ENCODE results near the gene ATRN.
"Not testable (repeated sequence)": the region's sequence is repeated elsewhere in the genome, so short reads cannot be mapped to it uniquely, and the experiment has no call there.

ATRN gene

GRCh38 chr20:3560578-3560977, 89.8 kb downstream of the ATRN start:
- DNase-seq (ENCODE audit: low read depth in 2 of 2, low spot score in 1 of 2): no peak

- no peak for DNase-seq (ENCODE audit: low read depth in 2 of 2, low spot score in 1 of 2)
Measured at GRCh38 chr20:3563133-3563532, 92.3 kb downstream of the ATRN start.

- DNase-seq (ENCODE audit: low read depth in 2 of 2, low spot score in 1 of 2): no peak
Measured at GRCh38 chr20:3563548-3564177, 92.8 kb downstream of the ATRN start.

- no peak for DNase-seq (ENCODE audit: low read depth in 2 of 2, low spot score in 1 of 2)
Measured at GRCh38 chr20:3565851-3566250, 95.0 kb downstream of the ATRN start.

GRCh38 chr20:3572151-3572550, 101.3 kb downstream of the ATRN start:
- no peak for DNase-seq (ENCODE audit: low read depth in 2 of 2, low spot score in 1 of 2)

- no peak for DNase-seq (ENCODE audit: low read depth in 2 of 2, low spot score in 1 of 2)
Measured at GRCh38 chr20:3576363-3576762, 105.5 kb downstream of the ATRN start.

GRCh38 chr20:3577366-3577765, 106.5 kb downstream of the ATRN start:
- no peak for DNase-seq (ENCODE audit: low read depth in 2 of 2, low spot score in 1 of 2)

GRCh38 chr20:3580412-3580811, 109.6 kb downstream of the ATRN start:
- DNase-seq (ENCODE audit: low read depth in 2 of 2, low spot score in 1 of 2): no peak

- no peak for DNase-seq (ENCODE audit: low read depth in 2 of 2, low spot score in 1 of 2)
Measured at GRCh38 chr20:3583765-3584164, 112.9 kb downstream of the ATRN start.

GRCh38 chr20:3586093-3586492, 115.3 kb downstream of the ATRN start:
- DNase-seq (ENCODE audit: low read depth in 2 of 2, low spot score in 1 of 2): no peak

GRCh38 chr20:3590164-3590563, 119.3 kb downstream of the ATRN start:
- no peak for DNase-seq (ENCODE audit: low read depth in 2 of 2, low spot score in 1 of 2)

GRCh38 chr20:3592931-3593330, 122.1 kb downstream of the ATRN start:
- no peak for DNase-seq (ENCODE audit: low read depth in 2 of 2, low spot score in 1 of 2)

- no peak for DNase-seq (ENCODE audit: low read depth in 2 of 2, low spot score in 1 of 2)
Measured at GRCh38 chr20:3595541-3595940, 124.7 kb downstream of the ATRN start.

- no peak for DNase-seq (ENCODE audit: low read depth in 2 of 2, low spot score in 1 of 2)
Measured at GRCh38 chr20:3603108-3603507, 132.3 kb downstream of the ATRN start.

- DNase-seq (ENCODE audit: low read depth in 2 of 2, low spot score in 1 of 2): not testable (repeated sequence)
Measured at GRCh38 chr20:3605386-3605886, 134.6 kb downstream of the ATRN start.

- DNase-seq (ENCODE audit: low read depth in 2 of 2, low spot score in 1 of 2): no peak
Measured at GRCh38 chr20:3606021-3606420, 135.2 kb downstream of the ATRN start.

GRCh38 chr20:3611901-3612300, 141.1 kb downstream of the ATRN start:
- no peak for DNase-seq (ENCODE audit: low read depth in 2 of 2, low spot score in 1 of 2)

- DNase-seq (ENCODE audit: low read depth in 2 of 2, low spot score in 1 of 2): no peak
Measured at GRCh38 chr20:3612795-3613572, 142.2 kb downstream of the ATRN start.

- DNase-seq (ENCODE audit: low read depth in 2 of 2, low spot score in 1 of 2): no peak
Measured at GRCh38 chr20:3613821-3614440, 143.1 kb downstream of the ATRN start.

GRCh38 chr20:3614466-3614865, 143.6 kb downstream of the ATRN start:
- DNase-seq (ENCODE audit: low read depth in 2 of 2, low spot score in 1 of 2): no peak

GRCh38 chr20:3615171-3615840, 144.5 kb downstream of the ATRN start:
- not testable (repeated sequence) for DNase-seq (ENCODE audit: low read depth in 2 of 2, low spot score in 1 of 2)

GRCh38 chr20:3616250-3616649, 145.4 kb downstream of the ATRN start:
- DNase-seq (ENCODE audit: low read depth in 2 of 2, low spot score in 1 of 2): no peak

Measured in stimulated activated CD8-positive, alpha-beta memory T cell treated with anti-CD3 and anti-CD28 coated beads, Interleukin-4, amount 100 ng/mL, for 1 hour (primary cell).